Measurements from ENCODE around the gene TLE4. TPM values are rescaled to one million over a fixed set of nuclear protein-coding genes. Genes with fewer than 3 reads are reported as not detected.

Gene TLE4
- total RNA-seq, 2 experiments from 2014 or later: 41.2 to 45.8 TPM

DNA sequence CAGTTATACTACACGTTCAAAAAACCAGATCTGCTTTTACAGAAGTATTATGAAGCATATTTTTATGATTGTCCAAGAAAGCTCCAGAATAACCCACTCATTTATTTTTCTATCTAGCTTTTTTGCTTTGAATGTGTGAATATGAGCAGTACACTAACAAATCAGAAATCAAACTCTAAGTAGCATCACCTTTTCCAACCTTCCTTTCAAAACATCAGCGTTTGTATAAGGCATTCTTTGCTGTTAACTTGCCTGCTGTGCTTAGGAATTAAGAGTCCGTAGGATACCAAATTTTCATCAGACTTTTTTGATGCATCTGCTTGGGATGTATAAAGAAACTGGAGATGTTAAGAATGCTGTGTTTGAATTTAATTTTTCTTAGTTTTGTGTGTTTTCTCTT, 3.8 kb downstream of the TLE4 start:
- Mint-ChIP-seq H3K36me3 (peaks cover 42% of the 10 kb centered on the region), H3K9me3 (ENCODE audit: low read depth) (no peaks in the 10 kb centered on the region), H3K27me3 (no peaks in the 10 kb centered on the region), H3K27ac (no peak overlapping the region), H3K4me1 (peaks cover 39% of the 10 kb centered on the region), H3K4me3 (no peak overlapping the region)
- no peak for ATAC-seq
- DNase-seq: no peak
- CTCF ChIA-PET: no interaction called here

DNA sequence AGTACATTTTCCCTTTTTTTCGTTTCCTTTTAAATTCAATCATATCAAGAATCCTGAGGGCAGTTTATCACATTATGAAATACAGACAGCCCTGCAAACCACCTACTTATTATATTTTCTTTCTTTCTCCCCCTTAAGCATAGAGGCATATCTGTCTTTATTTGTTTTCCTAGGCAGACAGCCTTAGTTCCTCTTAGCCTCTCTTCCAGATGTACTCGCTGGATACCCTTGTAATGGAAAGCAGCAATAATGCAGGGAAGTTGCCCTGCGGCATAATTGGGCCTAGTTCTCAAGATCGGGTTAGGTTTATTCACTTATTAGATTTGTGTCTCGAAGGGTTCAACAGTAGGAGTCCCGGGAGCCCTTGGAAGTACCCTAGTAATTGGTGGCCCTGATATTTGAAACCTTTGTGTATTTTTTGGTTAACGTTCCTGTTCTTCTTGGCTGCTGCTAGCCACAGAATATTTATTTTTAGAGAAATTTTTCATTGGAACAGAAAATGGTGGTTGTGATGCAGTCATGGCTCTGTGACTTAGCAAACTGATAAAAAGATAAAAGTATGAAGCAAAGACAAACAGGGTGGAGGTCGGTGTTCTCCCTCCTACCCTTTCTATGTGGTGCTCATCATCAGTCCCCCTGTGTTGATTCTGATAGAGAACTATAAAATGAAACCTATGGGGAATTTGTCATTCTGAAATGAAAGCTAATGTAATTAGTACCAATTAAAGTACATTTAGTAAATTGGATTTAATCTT, 6.4 kb downstream of the TLE4 start:
- Mint-ChIP-seq H3K27ac (no peak overlapping the region), H3K9me3 (ENCODE audit: low read depth) (no peaks in the 10 kb centered on the region), H3K36me3 (peaks cover 50% of the 10 kb centered on the region), H3K4me3 (no peak overlapping the region), H3K27me3 (no peaks in the 10 kb centered on the region), H3K4me1 (peaks cover 59% of the 10 kb centered on the region)
- CTCF ChIA-PET: no interaction called here
- DNase-seq: no peak
- no peak for ATAC-seq

DNA sequence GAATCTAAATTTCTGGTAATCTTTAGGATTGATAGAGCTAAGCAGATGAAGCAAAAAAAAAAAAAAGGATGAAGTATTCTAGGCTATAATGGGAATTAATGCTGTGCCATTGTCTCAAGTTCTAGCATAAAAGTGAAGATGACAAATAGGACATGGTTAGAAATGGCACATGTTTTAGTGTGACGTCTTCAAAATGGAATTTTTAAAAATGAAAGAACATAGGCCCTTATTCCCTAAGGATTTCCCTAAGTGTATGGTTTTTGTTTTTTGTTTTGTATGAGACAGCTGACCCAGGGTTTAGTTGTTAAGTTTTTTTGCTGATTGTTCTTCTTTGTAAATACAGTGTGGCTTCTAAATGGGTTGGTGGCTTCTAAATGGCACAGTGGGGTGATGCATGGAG, 7.1 kb downstream of the TLE4 start:
- Mint-ChIP-seq H3K27me3 (no peaks in the 10 kb centered on the region), H3K4me1 (peaks cover 64% of the 10 kb centered on the region), H3K9me3 (ENCODE audit: low read depth) (no peaks in the 10 kb centered on the region), H3K4me3 (no peak overlapping the region), H3K27ac (no peak overlapping the region), H3K36me3 (peaks cover 48% of the 10 kb centered on the region)
- no peak for DNase-seq
- CTCF ChIA-PET: no interaction called here
- no peak for ATAC-seq

DNA sequence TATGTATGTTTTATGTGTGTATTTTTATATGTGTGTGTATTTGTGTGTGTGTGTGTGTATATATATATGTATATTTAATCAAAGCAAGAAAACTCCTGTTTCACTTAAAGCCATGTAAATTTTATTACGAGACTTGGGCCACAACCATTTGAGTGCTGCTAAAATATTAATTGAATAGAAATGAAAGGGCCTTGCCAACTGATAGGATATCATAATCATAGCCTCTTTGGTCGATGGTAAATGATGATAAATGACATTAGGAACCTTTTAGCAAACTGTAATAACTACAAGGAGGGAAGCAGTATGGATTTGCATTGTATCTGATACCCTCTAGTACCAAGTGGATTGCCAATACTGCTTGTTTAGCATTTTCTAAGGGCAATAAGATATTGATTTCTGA, 7.9 kb downstream of the TLE4 start:
- no peak for DNase-seq
- peaks cover 49% of the 10 kb centered on the region for H3K36me3 Mint-ChIP-seq

DNA sequence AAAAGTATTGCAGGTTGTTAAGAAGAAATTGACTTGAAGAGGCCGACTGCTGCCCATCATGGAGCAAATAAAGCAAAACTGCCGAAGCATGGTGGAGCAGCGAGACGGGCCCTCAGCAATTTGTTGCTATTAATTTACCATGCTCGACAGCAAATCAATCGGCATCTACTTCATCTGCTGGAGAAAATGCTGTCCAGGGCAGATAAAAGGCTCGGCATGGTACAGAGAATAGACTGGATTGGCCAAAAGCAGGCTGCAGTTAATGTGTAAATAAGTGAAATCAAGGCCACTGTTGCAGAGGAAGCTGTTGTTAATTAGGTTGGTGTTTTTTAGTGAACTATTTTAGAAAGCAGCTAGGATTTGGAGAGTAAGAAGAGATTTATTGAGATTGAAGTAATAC, 8.3 kb downstream of the TLE4 start:
- Mint-ChIP-seq H3K4me1 (peaks cover 62% of the 10 kb centered on the region), H3K9me3 (ENCODE audit: low read depth) (no peaks in the 10 kb centered on the region), H3K36me3 (peaks cover 49% of the 10 kb centered on the region), H3K4me3 (no peak overlapping the region), H3K27me3 (no peaks in the 10 kb centered on the region), H3K27ac (no peak overlapping the region)
- no peak for ATAC-seq
- DNase-seq: no peak
- CTCF ChIA-PET: no interaction called here

More for the DNA sequence above, 7.9 kb downstream of the TLE4 start:
- CTCF ChIA-PET: no interaction called here
- Mint-ChIP-seq H3K9me3 (ENCODE audit: low read depth) (no peaks in the 10 kb centered on the region), H3K27ac (no peak overlapping the region), H3K4me3 (no peak overlapping the region), H3K4me1 (peaks cover 65% of the 10 kb centered on the region), H3K27me3 (no peaks in the 10 kb centered on the region)
- no peak for ATAC-seq

DNA sequence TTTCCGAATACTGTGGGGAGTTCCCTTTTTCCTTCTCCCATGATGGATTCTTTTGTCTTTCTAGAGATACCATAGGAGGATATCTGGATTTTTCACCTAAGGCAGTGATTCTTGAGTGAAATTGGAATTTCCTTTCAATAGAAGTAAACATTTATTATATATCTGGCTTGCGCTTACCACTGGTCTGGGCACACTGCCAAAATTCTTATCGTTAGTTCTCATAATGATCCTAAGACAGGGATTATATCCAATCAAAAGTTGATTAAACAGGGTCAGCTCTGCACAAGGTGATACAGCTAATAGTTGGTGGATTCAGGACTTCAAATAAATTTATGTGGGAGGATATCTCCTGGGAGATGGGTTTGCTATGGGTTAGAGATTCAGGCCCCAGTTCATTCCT, 9.6 kb downstream of the TLE4 start:
- CTCF ChIA-PET: no interaction called here
- no peak for DNase-seq
- no peak for ATAC-seq
- Mint-ChIP-seq H3K36me3 (peaks cover 45% of the 10 kb centered on the region), H3K27ac (no peak overlapping the region), H3K9me3 (ENCODE audit: low read depth) (no peaks in the 10 kb centered on the region), H3K27me3 (no peaks in the 10 kb centered on the region), H3K4me1 (peaks cover 54% of the 10 kb centered on the region), H3K4me3 (no peak overlapping the region)

DNA sequence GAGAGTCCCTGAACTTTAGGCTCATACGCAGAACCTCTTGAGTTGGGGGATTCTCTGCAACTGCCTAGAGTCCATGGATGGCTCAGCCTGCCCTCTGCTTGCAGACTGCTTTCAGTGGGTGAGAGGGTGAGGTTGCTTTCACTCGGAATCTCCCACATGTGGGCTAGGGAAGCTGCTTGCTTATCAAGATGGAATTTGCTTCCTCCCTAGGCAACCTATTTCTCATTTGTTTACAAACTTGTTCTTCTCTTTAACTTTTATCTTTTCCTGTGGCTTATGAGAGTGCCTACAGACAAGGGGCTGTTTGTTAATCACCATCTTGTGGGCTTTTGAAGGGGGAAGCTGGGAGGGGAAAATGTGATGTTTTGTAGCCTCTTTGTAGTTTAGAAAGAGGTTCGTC, 10.0 kb downstream of the TLE4 start:
- Mint-ChIP-seq H3K36me3 (peaks cover 43% of the 10 kb centered on the region), H3K27ac (no peak overlapping the region), H3K27me3 (no peaks in the 10 kb centered on the region), H3K4me3 (no peak overlapping the region), H3K4me1 (peaks cover 51% of the 10 kb centered on the region), H3K9me3 (ENCODE audit: low read depth) (no peaks in the 10 kb centered on the region)
- DNase-seq: no peak
- CTCF ChIA-PET: no interaction called here
- ATAC-seq: no peak

DNA sequence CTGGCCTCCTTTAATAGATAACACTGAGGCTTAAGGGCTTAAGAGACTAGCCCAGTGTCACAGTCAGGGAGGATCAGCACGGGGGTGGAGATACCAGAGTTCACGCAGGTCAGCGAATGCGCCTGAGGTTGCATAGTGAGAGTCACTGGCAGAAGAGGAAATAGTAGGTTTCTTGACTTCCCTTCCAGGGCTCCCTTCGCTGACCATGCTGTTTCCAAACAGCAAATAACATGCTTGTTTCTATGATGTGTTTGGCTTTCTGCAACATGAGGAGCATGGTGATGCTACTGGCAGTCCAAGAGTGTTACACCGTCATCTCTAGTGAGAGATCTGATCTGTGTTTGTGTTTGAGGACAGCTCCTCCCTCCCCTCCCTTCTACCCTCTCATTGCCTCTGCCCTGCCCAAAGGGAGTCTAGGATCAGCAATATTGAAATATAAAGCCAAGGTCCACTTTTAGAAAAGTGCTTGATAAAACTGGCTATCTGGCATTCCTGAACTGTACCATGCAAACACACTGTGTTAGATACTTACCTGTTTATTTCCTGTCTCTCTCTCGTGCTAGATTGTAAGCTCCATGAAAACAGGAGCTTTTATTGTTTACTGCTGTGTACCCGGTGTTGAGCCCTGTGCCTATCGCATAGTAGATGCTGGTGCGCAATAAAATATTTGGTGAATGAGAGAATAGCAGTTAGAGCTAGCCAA, 12.3 kb downstream of the TLE4 start:
- Mint-ChIP-seq H3K27ac (no peak overlapping the region), H3K9me3 (ENCODE audit: low read depth) (no peaks in the 10 kb centered on the region), H3K36me3 (peaks cover 43% of the 10 kb centered on the region), H3K4me3 (no peak overlapping the region), H3K4me1 (peaks cover 42% of the 10 kb centered on the region), H3K27me3 (no peaks in the 10 kb centered on the region)
- ATAC-seq (peak; percentile 67), DNase-seq (peak; percentile 45)
- CTCF ChIA-PET: interaction anchor here (1.1 kb wide), 1 partner anchor 13 kb away, joined by 3 read pairs; no protein-coding TSS in a partner anchor

DNA sequence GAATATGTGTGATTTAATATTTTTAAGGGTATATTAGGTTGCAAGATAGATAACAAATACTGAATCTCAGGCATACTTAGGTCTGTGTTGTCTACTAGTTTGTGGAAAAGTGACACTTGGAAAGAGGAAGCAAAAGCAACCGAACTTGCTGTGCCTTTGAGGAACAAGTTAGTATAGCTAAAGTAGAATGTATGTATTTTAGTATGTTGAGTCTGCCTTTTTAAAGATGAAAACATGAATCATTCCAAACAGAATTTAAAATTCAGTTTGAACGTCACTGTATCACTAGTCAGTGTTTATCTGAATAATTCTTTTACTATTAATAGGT, 12.9 kb downstream of the TLE4 start:
- no peaks in the 10 kb centered on the region for H3K27me3 Mint-ChIP-seq
- no peak for DNase-seq
- CTCF ChIA-PET: interaction anchor here (1.1 kb wide), 1 partner anchor 13 kb away, joined by 3 read pairs; no protein-coding TSS in a partner anchor
- ATAC-seq: no peak
- no peak overlapping the region for H3K4me3 Mint-ChIP-seq
- peaks cover 44% of the 10 kb centered on the region for H3K36me3 Mint-ChIP-seq
- no peaks in the 10 kb centered on the region for H3K9me3 Mint-ChIP-seq (ENCODE audit: low read depth)
- no peak overlapping the region for H3K27ac Mint-ChIP-seq
- H3K4me1 Mint-ChIP-seq: peaks cover 40% of the 10 kb centered on the region

DNA sequence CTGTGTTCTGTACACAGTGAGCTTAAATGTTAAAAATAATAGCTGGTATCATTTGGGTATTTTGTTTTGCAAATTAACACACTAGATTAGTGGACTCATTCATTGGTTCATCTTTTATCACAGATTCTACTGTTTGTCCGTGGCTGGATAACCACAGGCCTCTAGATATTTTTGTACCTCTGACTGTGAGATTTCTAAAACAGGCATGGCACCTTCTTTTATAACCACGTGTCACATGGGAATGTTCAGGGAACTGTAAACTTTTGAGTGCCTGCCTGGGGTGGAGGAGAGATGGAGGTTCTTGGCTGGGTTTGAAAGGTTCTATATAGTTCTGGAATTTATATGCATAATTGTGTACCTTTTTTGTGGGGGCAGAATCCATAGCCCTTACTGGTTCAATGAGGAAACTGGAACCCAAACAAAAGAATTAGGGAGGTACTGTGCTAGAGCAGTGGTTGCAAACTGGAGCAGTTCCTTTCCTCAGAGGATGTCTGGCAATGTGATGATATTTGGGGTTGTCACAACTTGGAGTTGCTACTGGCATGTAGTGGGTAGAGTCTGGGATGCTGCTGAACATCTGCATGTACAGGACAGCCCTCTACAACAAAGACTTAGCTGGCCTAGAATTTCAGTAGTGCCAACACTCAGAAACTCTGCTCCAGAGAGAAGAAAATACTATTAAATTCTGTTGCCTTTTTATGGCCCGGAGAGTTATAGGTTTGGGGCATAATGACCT, 16.9 kb downstream of the TLE4 start:
- H3K9me3 Mint-ChIP-seq (ENCODE audit: low read depth): no peaks in the 10 kb centered on the region
- peaks cover 35% of the 10 kb centered on the region for H3K4me1 Mint-ChIP-seq
- ATAC-seq (no peak), DNase-seq (no peak)
- CTCF ChIA-PET: interaction anchor here (1.7 kb wide), 1 partner anchor 17 kb away, joined by 4 read pairs; the partner anchor contains the start of gene TLE4
- H3K4me3 Mint-ChIP-seq: no peak overlapping the region
- H3K27ac Mint-ChIP-seq: no peak overlapping the region
- peaks cover 43% of the 10 kb centered on the region for H3K36me3 Mint-ChIP-seq
- H3K27me3 Mint-ChIP-seq: peaks cover 15% of the 10 kb centered on the region

DNA sequence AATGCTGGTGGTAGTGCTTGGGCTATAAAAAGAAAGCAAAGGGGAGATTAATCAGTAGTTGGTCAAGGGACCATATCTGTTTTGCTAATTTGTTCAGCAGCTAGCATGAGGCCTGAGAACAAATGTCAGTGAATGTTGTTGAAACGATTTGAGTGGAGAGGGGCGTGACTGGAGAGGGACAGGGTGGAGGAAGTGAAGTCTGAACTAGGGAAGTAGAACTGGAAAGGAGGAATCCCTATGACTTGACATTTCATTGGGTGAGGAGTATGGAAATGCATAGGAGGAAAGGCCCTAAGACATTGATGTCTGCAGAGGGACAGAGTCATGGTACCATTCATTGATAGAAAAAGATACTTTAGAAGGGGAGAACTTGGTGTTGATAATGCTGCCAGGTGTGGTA, 19.7 kb downstream of the TLE4 start:
- ATAC-seq: no peak
- Mint-ChIP-seq H3K4me1 (peaks cover 35% of the 10 kb centered on the region), H3K27me3 (peaks cover 15% of the 10 kb centered on the region), H3K4me3 (no peak overlapping the region), H3K9me3 (ENCODE audit: low read depth) (no peaks in the 10 kb centered on the region), H3K27ac (no peak overlapping the region), H3K36me3 (peaks cover 47% of the 10 kb centered on the region)
- CTCF ChIA-PET: no interaction called here
- no peak for DNase-seq

DNA sequence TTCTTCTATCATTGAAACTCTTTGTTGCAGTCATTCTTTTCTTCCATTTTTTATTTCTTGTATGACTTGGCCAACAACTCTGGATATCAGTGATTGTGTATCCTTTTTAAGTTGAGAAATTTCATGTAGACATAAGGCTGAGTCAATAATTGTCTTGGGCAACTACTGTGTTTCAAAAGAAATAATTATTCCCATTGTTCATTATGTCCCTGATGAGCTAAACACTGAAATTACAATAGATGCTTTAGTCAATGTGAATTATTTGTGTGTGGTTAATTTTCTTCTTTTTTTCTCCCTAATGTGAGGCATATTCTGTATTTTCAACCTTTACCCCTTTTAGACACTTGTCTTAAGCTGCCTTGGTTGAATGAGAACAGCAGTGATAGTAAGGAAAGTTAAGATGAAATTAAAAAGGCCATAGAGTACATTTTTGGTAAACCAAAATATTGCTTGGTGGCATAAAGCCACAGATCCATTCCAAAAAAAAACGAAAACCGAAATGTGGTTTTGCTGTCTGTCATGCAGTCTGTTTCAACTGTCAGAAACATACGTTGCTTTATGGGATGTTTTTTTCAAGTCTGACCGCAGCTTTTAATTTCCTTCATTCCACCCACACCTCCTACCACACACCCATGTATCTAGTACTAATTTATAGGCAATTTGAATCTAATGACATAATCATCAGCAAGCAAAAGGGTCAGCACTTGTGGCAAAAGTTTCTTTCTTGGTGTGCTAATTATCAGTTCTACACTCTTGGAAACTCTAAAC, 21.1 kb downstream of the TLE4 start:
- H3K27ac Mint-ChIP-seq: peak overlapping the region; percentile 8
- no peak overlapping the region for H3K4me3 Mint-ChIP-seq
- ATAC-seq (peak; percentile 60), DNase-seq (peak; percentile 44)
- CTCF ChIA-PET: no interaction called here
- peaks cover 50% of the 10 kb centered on the region for H3K36me3 Mint-ChIP-seq
- H3K4me1 Mint-ChIP-seq: peaks cover 36% of the 10 kb centered on the region
- no peaks in the 10 kb centered on the region for H3K9me3 Mint-ChIP-seq (ENCODE audit: low read depth)
- peaks cover 15% of the 10 kb centered on the region for H3K27me3 Mint-ChIP-seq

DNA sequence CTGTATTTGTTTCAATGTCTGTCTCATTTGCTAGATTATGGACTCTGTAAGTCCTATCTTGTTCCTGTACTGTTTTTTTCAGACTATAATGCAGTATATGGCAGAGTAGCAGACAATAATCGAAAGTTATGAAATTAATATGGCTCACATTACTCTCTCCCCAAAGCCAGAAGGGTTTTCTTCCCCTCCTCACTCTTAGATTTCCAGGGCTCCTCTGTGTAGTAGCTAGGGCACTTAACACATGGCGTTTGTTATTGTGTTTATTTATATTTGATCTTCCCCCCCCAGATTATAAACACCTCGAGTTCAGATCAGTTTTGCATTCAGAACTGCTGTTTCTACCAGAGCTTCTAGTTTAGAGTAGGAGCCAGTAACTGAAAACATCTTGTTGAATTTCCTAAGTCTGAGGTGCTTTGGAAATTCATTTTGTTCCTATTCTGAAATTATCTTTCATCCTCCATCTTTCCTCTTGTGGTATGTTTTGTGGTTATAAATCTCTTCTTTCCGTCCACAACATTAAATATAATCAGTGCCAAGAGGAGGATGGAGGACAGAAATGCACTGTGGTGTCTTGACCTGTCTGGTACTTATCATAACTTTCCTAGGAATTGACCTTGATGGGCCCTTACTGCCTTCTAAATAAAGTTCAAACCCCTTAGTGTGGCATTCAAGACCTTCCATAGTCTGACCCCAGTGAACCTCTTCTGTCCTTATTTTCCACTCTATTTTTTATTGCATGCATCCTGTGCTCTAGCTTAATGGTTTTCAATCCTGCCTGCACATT, 27.0 kb downstream of the TLE4 start:
- Mint-ChIP-seq H3K4me1 (peaks cover 37% of the 10 kb centered on the region), H3K9me3 (ENCODE audit: low read depth) (peaks cover 8% of the 10 kb centered on the region), H3K4me3 (no peak overlapping the region), H3K27ac (no peak overlapping the region), H3K27me3 (no peaks in the 10 kb centered on the region), H3K36me3 (peaks cover 40% of the 10 kb centered on the region)
- CTCF ChIA-PET: no interaction called here
- ATAC-seq: no peak
- DNase-seq: no peak
